ENCODE data around the gene NANS.

- TF ChIP-seq POLR2A (IDR thresholded peaks at IDR 0.05) (no peak), CTCF (IDR thresholded peaks at IDR 0.05) (no peak), POLR2AphosphoS5 (IDR thresholded peaks at IDR 0.05) (no peak)
Measured at GRCh38 chr9:98080326-98080725, 23.8 kb downstream of the NANS start.
